ENCODE results near the gene COL21A1.

Gene COL21A1

DNA sequence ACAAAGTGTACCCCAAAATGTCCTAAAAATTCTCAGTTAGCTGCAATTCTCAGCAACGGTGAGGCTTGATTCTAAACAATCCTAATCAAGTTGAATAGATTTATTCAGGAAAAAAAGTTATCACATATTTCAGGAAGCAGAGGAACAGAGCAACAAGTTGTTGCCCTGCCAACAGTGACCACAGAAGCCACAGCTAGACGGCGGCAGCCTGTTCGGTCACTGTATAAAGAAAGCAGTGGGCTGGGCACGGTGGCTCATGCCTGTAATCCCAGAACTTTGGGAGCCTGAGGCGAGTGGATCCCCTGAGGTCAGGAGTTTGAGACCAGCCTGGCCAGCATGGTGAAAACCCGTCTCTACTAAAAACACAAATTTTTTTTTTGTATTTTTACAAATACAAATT is 200.8 kb downstream of the COL21A1 start:
- no peak for TF ChIP-seq ZFX (IDR thresholded peaks at IDR 0.05; ENCODE audit: borderline replicate concordance)
- TF ChIP-seq, protein P1, sequence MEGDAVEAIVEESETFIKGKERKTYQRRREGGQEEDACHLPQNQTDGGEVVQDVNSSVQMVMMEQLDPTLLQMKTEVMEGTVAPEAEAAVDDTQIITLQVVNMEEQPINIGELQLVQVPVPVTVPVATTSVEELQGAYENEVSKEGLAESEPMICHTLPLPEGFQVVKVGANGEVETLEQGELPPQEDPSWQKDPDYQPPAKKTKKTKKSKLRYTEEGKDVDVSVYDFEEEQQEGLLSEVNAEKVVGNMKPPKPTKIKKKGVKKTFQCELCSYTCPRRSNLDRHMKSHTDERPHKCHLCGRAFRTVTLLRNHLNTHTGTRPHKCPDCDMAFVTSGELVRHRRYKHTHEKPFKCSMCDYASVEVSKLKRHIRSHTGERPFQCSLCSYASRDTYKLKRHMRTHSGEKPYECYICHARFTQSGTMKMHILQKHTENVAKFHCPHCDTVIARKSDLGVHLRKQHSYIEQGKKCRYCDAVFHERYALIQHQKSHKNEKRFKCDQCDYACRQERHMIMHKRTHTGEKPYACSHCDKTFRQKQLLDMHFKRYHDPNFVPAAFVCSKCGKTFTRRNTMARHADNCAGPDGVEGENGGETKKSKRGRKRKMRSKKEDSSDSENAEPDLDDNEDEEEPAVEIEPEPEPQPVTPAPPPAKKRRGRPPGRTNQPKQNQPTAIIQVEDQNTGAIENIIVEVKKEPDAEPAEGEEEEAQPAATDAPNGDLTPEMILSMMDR (IDR thresholded peaks at IDR 0.05): no peak
- no peak overlapping the region for H3K27ac ChIP-seq

DNA sequence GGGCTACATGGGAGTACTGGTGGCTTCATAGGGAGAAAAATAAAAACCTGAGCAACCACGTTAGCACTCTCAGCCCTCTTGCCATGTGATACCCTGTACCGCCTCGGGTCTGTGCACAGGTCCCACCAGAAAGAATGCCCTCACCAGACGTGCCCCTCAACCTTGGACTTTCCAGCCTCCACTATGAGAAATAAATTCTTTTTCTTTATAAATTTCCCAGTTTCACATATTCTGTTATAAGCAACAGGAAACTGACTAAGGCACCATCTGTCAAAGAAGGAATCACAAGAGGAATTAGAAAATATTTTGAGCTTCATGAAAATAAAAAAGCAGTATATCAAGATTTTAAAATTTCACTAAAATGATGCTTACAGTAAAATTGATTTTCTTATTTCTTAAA is 203.6 kb downstream of the COL21A1 start:
- TF ChIP-seq, protein P1 (IDR thresholded peaks at IDR 0.05): no peak
- TF ChIP-seq ZFX (IDR thresholded peaks at IDR 0.05; ENCODE audit: borderline replicate concordance): no peak
- H3K27ac ChIP-seq: no peak overlapping the region

DNA sequence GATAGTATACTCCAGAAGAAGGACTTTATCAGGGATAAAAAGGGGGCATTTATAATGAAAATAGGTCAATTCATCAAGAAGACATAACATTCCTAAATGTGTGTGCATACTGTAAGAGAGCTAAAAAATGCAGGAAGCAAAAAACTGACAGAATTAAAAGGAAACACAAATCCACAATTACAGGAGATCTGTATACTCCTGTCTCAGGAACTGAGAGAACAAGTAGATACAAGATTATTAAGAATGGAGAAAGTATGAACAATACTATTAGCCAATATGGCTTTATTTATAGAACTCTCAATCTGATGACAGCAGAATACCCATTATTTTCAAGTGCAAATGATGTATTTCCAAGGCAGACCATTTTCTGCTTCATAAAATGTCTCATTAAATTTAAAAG is 204.3 kb downstream of the COL21A1 start:
- no peak for TF ChIP-seq ZFX (IDR thresholded peaks at IDR 0.05; ENCODE audit: borderline replicate concordance)
- TF ChIP-seq, protein P1 (IDR thresholded peaks at IDR 0.05): no peak
- no peak overlapping the region for H3K27ac ChIP-seq

DNA sequence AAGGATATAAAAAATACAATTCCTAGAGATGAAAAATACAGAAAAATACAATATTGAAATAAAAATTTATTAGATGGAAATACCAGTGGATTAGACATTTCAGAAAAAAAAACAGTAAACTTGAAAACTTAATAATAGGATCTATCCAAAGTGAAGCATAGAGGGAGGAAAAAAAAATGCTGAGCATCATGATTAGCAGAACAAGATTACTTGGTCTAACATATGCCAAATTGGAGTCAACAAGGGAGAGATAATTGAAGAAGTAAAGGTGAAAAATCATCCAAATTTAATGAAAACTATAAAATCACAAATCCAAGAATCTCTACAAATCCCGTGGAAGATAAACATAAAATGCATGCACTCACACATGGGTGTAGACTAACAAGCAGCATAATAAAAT is 205.8 kb downstream of the COL21A1 start:
- TF ChIP-seq, protein P1 (IDR thresholded peaks at IDR 0.05): no peak
- no peak for TF ChIP-seq ZFX (IDR thresholded peaks at IDR 0.05; ENCODE audit: borderline replicate concordance)
- no peak overlapping the region for H3K27ac ChIP-seq

DNA sequence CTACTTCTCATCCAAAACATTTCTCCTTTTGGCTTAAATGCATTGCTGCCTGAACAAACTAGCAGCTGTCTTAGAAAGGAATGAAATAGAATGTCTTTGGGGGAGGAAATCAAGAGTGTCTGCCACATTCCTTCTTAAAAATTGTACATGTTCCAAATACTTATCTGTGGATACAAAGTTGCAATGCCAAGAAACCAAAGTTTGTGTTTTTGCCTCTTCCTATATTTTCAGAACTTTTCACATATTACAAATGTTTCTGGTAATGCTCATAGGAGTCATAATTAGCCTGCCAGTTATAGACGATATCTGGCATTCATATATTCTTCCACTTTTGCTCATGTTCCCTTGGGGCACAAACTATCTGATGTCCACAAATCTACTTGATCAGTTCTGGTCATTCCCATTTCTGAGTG is 206.5 kb downstream of the COL21A1 start:
- no peak overlapping the region for H3K27ac ChIP-seq
- no peak for TF ChIP-seq ZFX (IDR thresholded peaks at IDR 0.05; ENCODE audit: borderline replicate concordance)
- TF ChIP-seq, protein P1 (IDR thresholded peaks at IDR 0.05): no peak

DNA sequence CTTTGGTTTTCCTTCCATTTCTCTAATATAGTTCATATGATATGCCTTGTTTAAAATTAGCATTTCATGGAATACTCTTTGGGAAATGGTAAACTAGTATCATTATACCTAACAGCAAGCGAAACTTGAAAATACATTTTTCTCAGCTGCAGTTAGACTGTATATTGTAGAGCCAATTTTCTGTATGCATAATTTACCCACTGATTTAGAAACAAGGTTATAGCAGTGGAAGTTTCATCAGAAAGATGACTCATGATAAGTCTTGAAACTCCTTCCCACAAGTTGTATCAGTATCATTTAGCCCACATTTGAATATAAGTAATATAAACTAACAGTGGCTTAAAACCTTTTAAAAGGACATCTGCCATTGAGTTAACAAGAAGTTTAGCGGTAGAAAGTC is 207.2 kb downstream of the COL21A1 start:
- H3K27ac ChIP-seq: no peak overlapping the region
- TF ChIP-seq, protein P1 (IDR thresholded peaks at IDR 0.05): no peak
- no peak for TF ChIP-seq ZFX (IDR thresholded peaks at IDR 0.05; ENCODE audit: borderline replicate concordance)

DNA sequence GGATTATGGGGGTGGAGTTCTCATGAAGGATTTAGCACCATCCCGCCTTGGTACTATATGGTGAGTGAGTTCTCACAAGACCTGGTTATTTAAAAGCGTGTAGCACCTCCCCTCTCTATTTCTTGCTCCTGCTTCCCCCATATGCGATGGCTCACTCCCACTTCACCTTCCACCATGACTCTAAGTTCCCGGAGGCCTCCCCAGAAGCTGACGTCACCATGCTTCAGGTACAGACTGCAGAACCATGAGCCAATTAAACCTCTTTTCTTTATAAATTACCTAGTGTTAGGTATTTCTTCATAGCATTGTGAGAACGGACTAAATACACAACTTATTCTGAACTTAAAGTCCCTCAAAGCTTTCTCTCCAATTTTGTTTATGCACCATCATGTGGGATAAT is 208.6 kb downstream of the COL21A1 start:
- H3K27ac ChIP-seq: no peak overlapping the region
- no peak for TF ChIP-seq ZFX (IDR thresholded peaks at IDR 0.05; ENCODE audit: borderline replicate concordance)
- TF ChIP-seq, protein P1 (IDR thresholded peaks at IDR 0.05): no peak

All from 22Rv1 (cell line).